Measurements from ENCODE around the gene TASOR2. TPM values are rescaled to one million over a fixed set of nuclear protein-coding genes. Genes with fewer than 3 reads are reported as not detected.

The TASOR2 gene
- total RNA-seq, 2 experiments from 2014 or later: 44.5 to 54.3 TPM

DNA sequence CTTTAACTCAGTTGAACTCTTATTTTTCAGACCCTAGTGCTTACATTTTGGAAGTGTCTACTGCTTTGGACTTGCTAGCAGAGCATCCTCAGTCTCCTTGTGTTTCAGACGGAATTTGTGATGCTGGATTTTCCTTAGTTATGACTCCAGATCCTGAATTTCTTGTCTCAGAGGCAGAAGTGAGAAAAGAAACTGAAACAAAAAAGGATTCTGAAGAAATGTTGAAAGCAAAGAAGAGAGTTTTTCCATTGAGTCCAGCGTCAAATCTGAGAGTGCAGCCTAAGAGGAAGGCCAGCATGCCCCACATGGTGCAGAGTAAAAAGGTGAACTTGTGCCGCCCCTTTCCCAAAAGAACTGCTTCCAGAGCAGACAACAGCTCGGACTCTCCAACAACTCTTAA, 46.1 kb downstream of the TASOR2 start:
- no peak for ATAC-seq
- Mint-ChIP-seq H3K4me3 (no peak overlapping the region), H3K27me3 (ENCODE audit: low read depth) (no peaks in the 10 kb centered on the region), H3K27ac (no peak overlapping the region), H3K9me3 (ENCODE audit: insufficient read depth) (no peaks in the 10 kb centered on the region), H3K36me3 (ENCODE audit: low read depth) (peaks cover 56% of the 10 kb centered on the region), H3K4me1 (ENCODE audit: low read depth) (peaks cover 22% of the 10 kb centered on the region)
- DNase-seq: no peak
- POLR2A ChIA-PET: no interaction called here
- CTCF ChIA-PET: interaction anchor here (1.1 kb wide), 1 partner anchor 15 kb away, joined by 4 read pairs; no protein-coding TSS in a partner anchor

GRCh38 chr10:5731559-5731958, 46.9 kb downstream of the TASOR2 start:
- Mint-ChIP-seq H3K36me3 (ENCODE audit: low read depth) (peaks cover 53% of the 10 kb centered on the region), H3K4me3 (no peak overlapping the region), H3K27ac (peak overlapping the region; percentile 22), H3K9me3 (ENCODE audit: insufficient read depth) (no peaks in the 10 kb centered on the region), H3K27me3 (ENCODE audit: low read depth) (no peaks in the 10 kb centered on the region), H3K4me1 (ENCODE audit: low read depth) (peaks cover 22% of the 10 kb centered on the region)
- DNase-seq (no peak), ATAC-seq (peak; percentile 23)
- ChIA-PET POLR2A (interaction anchor here (0.8 kb wide), 1 partner anchor 19 kb away, joined by 3 read pairs; no protein-coding TSS in a partner anchor), CTCF (interaction anchor here (1.3 kb wide), 1 partner anchor 102 kb away, joined by 4 read pairs; no protein-coding TSS in a partner anchor)

DNA sequence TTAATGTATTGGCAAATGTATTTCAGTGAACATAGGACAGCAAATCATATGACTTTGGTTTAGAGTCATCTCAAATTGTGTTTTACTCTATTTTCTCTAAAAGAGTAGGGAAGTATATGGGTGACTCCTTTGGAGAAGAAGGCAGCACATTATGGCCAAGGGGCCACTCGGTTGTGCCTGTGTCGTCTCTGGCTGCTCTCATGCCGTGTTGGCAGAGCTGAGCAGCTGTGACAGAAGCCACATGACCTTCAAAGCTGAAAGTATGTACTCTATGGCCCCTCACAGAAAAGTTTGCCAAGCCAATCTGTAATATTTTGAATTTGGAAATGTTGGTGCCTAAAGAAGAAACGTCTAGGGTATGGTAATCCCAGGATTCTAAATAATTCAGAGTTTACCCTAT, 47.5 kb downstream of the TASOR2 start:
- Mint-ChIP-seq H3K27ac (peak overlapping the region; percentile 22), H3K4me3 (no peak overlapping the region), H3K9me3 (ENCODE audit: insufficient read depth) (no peaks in the 10 kb centered on the region), H3K4me1 (ENCODE audit: low read depth) (peaks cover 22% of the 10 kb centered on the region), H3K36me3 (ENCODE audit: low read depth) (peaks cover 52% of the 10 kb centered on the region), H3K27me3 (ENCODE audit: low read depth) (no peaks in the 10 kb centered on the region)
- DNase-seq (no peak), ATAC-seq (no peak)
- ChIA-PET POLR2A (interaction anchor here (0.5 kb wide), 1 partner anchor 262 kb away, joined by 3 read pairs; no protein-coding TSS in a partner anchor), CTCF (interaction anchor here (1.3 kb wide), 1 partner anchor 102 kb away, joined by 4 read pairs; no protein-coding TSS in a partner anchor)

Other genes starting within 250 kb of the TASOR2 start
- gene CALML5, start 185.3 kb upstream of the TASOR2 start, total RNA-seq: not detected
- not detected for gene CALML3, start 159.9 kb upstream of the TASOR2 start, total RNA-seq
- 1 to 10 TPM; 4.4 to 5.6 TPM for gene ASB13, start 18.2 kb upstream of the TASOR2 start, total RNA-seq
- 100 to 1,000 TPM; 237 to 243 TPM for gene GDI2, start 128.6 kb downstream of the TASOR2 start, total RNA-seq
- gene ANKRD16, start 205.1 kb downstream of the TASOR2 start, total RNA-seq: 1 to 10 TPM; 5.2 to 5.7 TPM
- 10 to 100 TPM; 62.6 to 64.4 TPM for gene FBH1, start 205.4 kb downstream of the TASOR2 start, total RNA-seq

All from activated CD8-positive, alpha-beta T cell treated with anti-CD3 and anti-CD28 coated beads, Interleukin-2, amount 10 ng/mL, durations not matched to agents 7 days and 5 days (primary cell).